Measurements from ENCODE around the gene SMARCAD1. TPM values are rescaled to one million over a fixed set of nuclear protein-coding genes. Genes with fewer than 3 reads are reported as not detected.

Gene SMARCAD1
- total and polyA plus RNA-seq, 2 experiments from 2014 or later = 14.1 to 26.3 TPM

GRCh38 chr4:94216394-94216793 lies 8.7 kb downstream of the SMARCAD1 start:
- H3K79me2 ChIP-seq (ENCODE audit: insufficient read depth) = peaks cover 98% of the 10 kb centered on the region

GRCh38 chr4:94219402-94219801 lies 11.7 kb downstream of the SMARCAD1 start:
- H3K36me3 ChIP-seq (ENCODE audit: low read depth) = peaks cover 14% of the 10 kb centered on the region; the same call in 1 of the 2 replicates
- TF ChIP-seq EZH2 (IDR thresholded peaks at IDR 0.05; ENCODE audit: insufficient read depth, poor library complexity, severe bottlenecking) (no peak), EZH2phosphoT487 (IDR thresholded peaks at IDR 0.05; ENCODE audit: insufficient read depth, low read depth) (no peak)
- H3K4me1 ChIP-seq (ENCODE audit: insufficient read depth) = peaks cover 4% of the 10 kb centered on the region; the same call in 1 of the 2 replicates
- H4K20me1 ChIP-seq (ENCODE audit: insufficient read depth) = no peaks in the 10 kb centered on the region
- H3K9ac ChIP-seq = no peak overlapping the region
- peaks cover 100% of the 10 kb centered on the region for H3K79me2 ChIP-seq (ENCODE audit: insufficient read depth)
- H3K27me3 ChIP-seq (replicated peaks; ENCODE audit: insufficient read depth) = no peaks in the 10 kb centered on the region
- no peak for DNase-seq
- no peaks in the 10 kb centered on the region for H3K9me3 ChIP-seq (ENCODE audit: low read depth)
- in situ Hi-C loops (cut with MboI) = no loop called here
- no peak overlapping the region for H3K4me3 ChIP-seq
- H3K4me2 ChIP-seq (ENCODE audit: unreplicated experiment) = no peak overlapping the region
- no peaks in the 10 kb centered on the region for H3F3A ChIP-seq (ENCODE audit: insufficient read depth)
- WGBS, 2 experiments (ENCODE audit: low coverage in 1 of 2, low lambda C conversion rate in 2 of 2, missing lambda C conversion rate in 2 of 2) = 94 to 97% methylated on average over 3 of the region's 3 CpGs
- H3K27ac ChIP-seq = no peak overlapping the region
- no peaks in the 10 kb centered on the region for H3K9me2 ChIP-seq (ENCODE audit: insufficient read depth)
- H2AFZ ChIP-seq = no peak overlapping the region

More at GRCh38 chr4:94216394-94216793, 8.7 kb downstream of the SMARCAD1 start:
- peaks cover 4% of the 10 kb centered on the region; the same call in 1 of the 2 replicates for H3K4me1 ChIP-seq (ENCODE audit: insufficient read depth)
- no peak for DNase-seq
- H3K9me2 ChIP-seq (ENCODE audit: insufficient read depth) = no peaks in the 10 kb centered on the region
- no peak overlapping the region for H3K9ac ChIP-seq
- H3K4me3 ChIP-seq = no peak overlapping the region
- no peaks in the 10 kb centered on the region for H3F3A ChIP-seq (ENCODE audit: insufficient read depth)
- H3K27me3 ChIP-seq (replicated peaks; ENCODE audit: insufficient read depth) = no peaks in the 10 kb centered on the region
- in situ Hi-C loops (cut with MboI) = no loop called here
- no peak overlapping the region for H2AFZ ChIP-seq
- H3K36me3 ChIP-seq (ENCODE audit: low read depth) = peaks cover 27% of the 10 kb centered on the region; the same call in 1 of the 2 replicates
- no peak overlapping the region for H3K4me2 ChIP-seq (ENCODE audit: unreplicated experiment)
- no peaks in the 10 kb centered on the region for H4K20me1 ChIP-seq (ENCODE audit: insufficient read depth)
- H3K9me3 ChIP-seq (ENCODE audit: low read depth) = no peaks in the 10 kb centered on the region
- H3K27ac ChIP-seq = no peak overlapping the region
- TF ChIP-seq EZH2 (IDR thresholded peaks at IDR 0.05; ENCODE audit: insufficient read depth, poor library complexity, severe bottlenecking) = no peak
- no peak for TF ChIP-seq EZH2phosphoT487 (IDR thresholded peaks at IDR 0.05; ENCODE audit: insufficient read depth, low read depth)
- 98 to 99% methylated on average over 3 of the region's 3 CpGs for WGBS, 2 experiments (ENCODE audit: low coverage in 1 of 2, low lambda C conversion rate in 2 of 2, missing lambda C conversion rate in 2 of 2)

- no peak for DNase-seq
- in situ Hi-C loops (cut with MboI) = no loop called here
Measured at GRCh38 chr4:94221916-94222315, 14.3 kb downstream of the SMARCAD1 start.

GRCh38 chr4:94225449-94225848 lies 17.8 kb downstream of the SMARCAD1 start:
- H3K4me1 ChIP-seq (ENCODE audit: insufficient read depth) = no peaks in the 10 kb centered on the region
- H3K27me3 ChIP-seq (replicated peaks; ENCODE audit: insufficient read depth) = no peaks in the 10 kb centered on the region
- no peaks in the 10 kb centered on the region for H4K20me1 ChIP-seq (ENCODE audit: insufficient read depth)
- no peak for DNase-seq
- TF ChIP-seq EZH2 (IDR thresholded peaks at IDR 0.05; ENCODE audit: insufficient read depth, poor library complexity, severe bottlenecking) = no peak
- no peak for TF ChIP-seq EZH2phosphoT487 (IDR thresholded peaks at IDR 0.05; ENCODE audit: insufficient read depth, low read depth)
- peaks cover 8% of the 10 kb centered on the region for H3K36me3 ChIP-seq (ENCODE audit: low read depth)
- no peaks in the 10 kb centered on the region for H3F3A ChIP-seq (ENCODE audit: insufficient read depth)
- peaks cover 98% of the 10 kb centered on the region for H3K79me2 ChIP-seq (ENCODE audit: insufficient read depth)
- no peak overlapping the region for H3K27ac ChIP-seq
- no peak overlapping the region for H2AFZ ChIP-seq
- no peaks in the 10 kb centered on the region for H3K9me2 ChIP-seq (ENCODE audit: insufficient read depth)
- no peak overlapping the region for H3K4me2 ChIP-seq (ENCODE audit: unreplicated experiment)
- H3K9ac ChIP-seq = no peak overlapping the region
- H3K4me3 ChIP-seq = no peak overlapping the region
- in situ Hi-C loops (cut with MboI) = no loop called here
- no peaks in the 10 kb centered on the region for H3K9me3 ChIP-seq (ENCODE audit: low read depth)

More at GRCh38 chr4:94221916-94222315, 14.3 kb downstream of the SMARCAD1 start:
- no peak overlapping the region for H3K4me2 ChIP-seq (ENCODE audit: unreplicated experiment)
- peaks cover 4% of the 10 kb centered on the region; the same call in 1 of the 2 replicates for H3K4me1 ChIP-seq (ENCODE audit: insufficient read depth)
- no peak overlapping the region for H2AFZ ChIP-seq
- H4K20me1 ChIP-seq (ENCODE audit: insufficient read depth) = no peaks in the 10 kb centered on the region
- WGBS, 2 experiments (ENCODE audit: low coverage in 1 of 2, low lambda C conversion rate in 2 of 2, missing lambda C conversion rate in 2 of 2) = 100% methylated on average over 1 of the region's 1 CpG
- H3K9me3 ChIP-seq (ENCODE audit: low read depth) = no peaks in the 10 kb centered on the region
- no peaks in the 10 kb centered on the region for H3K27me3 ChIP-seq (replicated peaks; ENCODE audit: insufficient read depth)
- no peak overlapping the region for H3K4me3 ChIP-seq
- no peaks in the 10 kb centered on the region for H3F3A ChIP-seq (ENCODE audit: insufficient read depth)
- no peak overlapping the region for H3K9ac ChIP-seq
- no peak overlapping the region for H3K27ac ChIP-seq
- H3K9me2 ChIP-seq (ENCODE audit: insufficient read depth) = no peaks in the 10 kb centered on the region
- no peak for TF ChIP-seq EZH2phosphoT487 (IDR thresholded peaks at IDR 0.05; ENCODE audit: insufficient read depth, low read depth)
- H3K79me2 ChIP-seq (ENCODE audit: insufficient read depth) = peaks cover 100% of the 10 kb centered on the region
- H3K36me3 ChIP-seq (ENCODE audit: low read depth) = peaks cover 16% of the 10 kb centered on the region

GRCh38 chr4:94226763-94227162 lies 19.1 kb downstream of the SMARCAD1 start:
- no peak overlapping the region for H3K4me2 ChIP-seq (ENCODE audit: unreplicated experiment)
- no peak overlapping the region for H3K9ac ChIP-seq
- H3K79me2 ChIP-seq (ENCODE audit: insufficient read depth) = peaks cover 91% of the 10 kb centered on the region
- no peaks in the 10 kb centered on the region for H3K4me1 ChIP-seq (ENCODE audit: insufficient read depth)
- peaks cover 7% of the 10 kb centered on the region for H3K36me3 ChIP-seq (ENCODE audit: low read depth)
- TF ChIP-seq EZH2phosphoT487 (IDR thresholded peaks at IDR 0.05; ENCODE audit: insufficient read depth, low read depth) (no peak), EZH2 (IDR thresholded peaks at IDR 0.05; ENCODE audit: insufficient read depth, poor library complexity, severe bottlenecking) (no peak)
- in situ Hi-C loops (cut with MboI) = no loop called here
- no peak for DNase-seq
- 95 to 97% methylated on average over 4 of the region's 4 CpGs for WGBS, 2 experiments (ENCODE audit: low coverage in 1 of 2, low lambda C conversion rate in 2 of 2, missing lambda C conversion rate in 2 of 2)
- H3K27me3 ChIP-seq (replicated peaks; ENCODE audit: insufficient read depth) = no peaks in the 10 kb centered on the region
- no peaks in the 10 kb centered on the region for H3K9me3 ChIP-seq (ENCODE audit: low read depth)
- H4K20me1 ChIP-seq (ENCODE audit: insufficient read depth) = no peaks in the 10 kb centered on the region
- no peaks in the 10 kb centered on the region for H3F3A ChIP-seq (ENCODE audit: insufficient read depth)
- no peak overlapping the region for H3K27ac ChIP-seq
- no peaks in the 10 kb centered on the region for H3K9me2 ChIP-seq (ENCODE audit: insufficient read depth)
- H2AFZ ChIP-seq = no peak overlapping the region
- no peak overlapping the region for H3K4me3 ChIP-seq
